ENCODE measurements around the gene CFAP58.

The CFAP58 gene

DNA sequence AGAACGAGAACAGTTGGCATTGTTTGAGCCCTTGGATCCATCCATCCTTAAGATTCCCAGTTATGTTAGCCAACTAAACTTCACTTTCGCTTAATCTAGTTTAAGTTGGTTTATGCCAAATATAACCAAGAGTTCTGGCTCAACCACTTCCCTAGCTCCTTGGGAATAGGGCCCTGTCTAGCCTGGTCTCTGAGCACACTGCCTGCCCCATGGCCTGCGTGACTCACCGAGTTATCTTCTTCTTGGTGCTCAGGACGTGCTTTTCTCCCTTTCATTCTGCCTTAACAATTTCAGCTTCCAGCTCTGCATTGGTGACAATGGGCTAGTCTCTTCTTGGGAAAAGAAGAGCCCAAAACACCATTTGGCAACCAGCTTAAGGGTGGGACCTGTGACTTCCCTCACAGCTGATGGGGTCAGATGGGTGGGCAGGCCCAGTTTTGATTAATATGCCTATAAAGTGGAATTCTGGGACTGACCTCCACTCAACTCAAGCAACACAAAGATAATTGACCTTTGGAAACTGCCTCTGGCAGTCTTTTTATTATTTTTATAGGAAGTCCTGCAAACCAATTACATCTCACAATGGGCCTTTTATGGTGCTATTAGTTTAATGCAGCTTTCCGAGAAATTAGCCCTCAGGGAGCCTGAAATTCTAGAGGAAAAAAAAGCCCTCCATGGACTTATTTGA lies 126.4 kb downstream of the CFAP58 start:
- DNase-seq (ENCODE audit: low read depth): no peak

DNA sequence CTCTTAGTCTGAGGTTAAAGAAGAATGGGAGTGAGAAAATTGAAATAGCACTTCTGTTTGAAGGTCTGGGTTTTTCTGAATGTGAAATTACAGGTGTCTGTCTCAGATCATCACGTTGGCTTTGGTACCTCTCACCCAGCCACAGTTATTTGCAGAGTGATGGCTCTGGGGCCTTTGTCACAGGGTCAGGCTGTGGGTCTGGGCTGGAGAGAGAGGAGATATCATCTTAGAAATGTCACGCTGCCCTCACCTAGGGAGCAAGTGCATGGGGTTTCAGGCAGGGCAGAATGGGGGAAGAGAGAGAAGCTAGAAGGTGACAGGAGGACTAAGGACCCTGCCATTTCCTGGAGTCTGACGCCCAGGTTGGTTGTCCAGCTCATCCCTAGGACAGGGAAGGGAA lies 127.2 kb downstream of the CFAP58 start:
- TF ChIP-seq, protein P1, sequence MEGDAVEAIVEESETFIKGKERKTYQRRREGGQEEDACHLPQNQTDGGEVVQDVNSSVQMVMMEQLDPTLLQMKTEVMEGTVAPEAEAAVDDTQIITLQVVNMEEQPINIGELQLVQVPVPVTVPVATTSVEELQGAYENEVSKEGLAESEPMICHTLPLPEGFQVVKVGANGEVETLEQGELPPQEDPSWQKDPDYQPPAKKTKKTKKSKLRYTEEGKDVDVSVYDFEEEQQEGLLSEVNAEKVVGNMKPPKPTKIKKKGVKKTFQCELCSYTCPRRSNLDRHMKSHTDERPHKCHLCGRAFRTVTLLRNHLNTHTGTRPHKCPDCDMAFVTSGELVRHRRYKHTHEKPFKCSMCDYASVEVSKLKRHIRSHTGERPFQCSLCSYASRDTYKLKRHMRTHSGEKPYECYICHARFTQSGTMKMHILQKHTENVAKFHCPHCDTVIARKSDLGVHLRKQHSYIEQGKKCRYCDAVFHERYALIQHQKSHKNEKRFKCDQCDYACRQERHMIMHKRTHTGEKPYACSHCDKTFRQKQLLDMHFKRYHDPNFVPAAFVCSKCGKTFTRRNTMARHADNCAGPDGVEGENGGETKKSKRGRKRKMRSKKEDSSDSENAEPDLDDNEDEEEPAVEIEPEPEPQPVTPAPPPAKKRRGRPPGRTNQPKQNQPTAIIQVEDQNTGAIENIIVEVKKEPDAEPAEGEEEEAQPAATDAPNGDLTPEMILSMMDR (IDR thresholded peaks at IDR 0.05; ENCODE audit: low read depth, low read length, missing control alignments): no peak
- H3K4me3 ChIP-seq (ENCODE audit: low read depth, low read length): no peak overlapping the region
- DNase-seq (ENCODE audit: low read depth): no peak

More for the DNA sequence above, 126.4 kb downstream of the CFAP58 start:
- TF ChIP-seq, protein P1 (IDR thresholded peaks at IDR 0.05; ENCODE audit: low read depth, low read length, missing control alignments): no peak
- H3K4me3 ChIP-seq (ENCODE audit: low read depth, low read length): no peak overlapping the region

DNA sequence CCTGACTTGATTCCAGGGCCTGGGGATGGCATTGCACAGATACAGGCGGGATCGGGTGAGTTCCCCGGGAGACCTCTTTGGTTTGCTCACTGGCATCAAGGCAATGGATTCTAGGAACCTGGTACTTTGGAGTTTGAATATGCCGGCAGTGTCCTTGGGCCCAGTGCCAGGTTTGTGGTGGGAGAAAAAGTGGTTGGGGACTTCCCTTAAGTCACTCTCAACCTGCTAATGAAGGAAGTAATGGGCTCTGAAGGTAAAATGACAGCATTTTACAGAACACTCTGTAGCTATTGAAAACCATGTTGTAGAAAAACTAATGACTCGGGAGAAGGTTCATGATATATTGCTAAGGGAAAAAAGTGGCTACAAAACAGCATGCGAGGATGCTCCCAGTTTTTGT lies 129.9 kb downstream of the CFAP58 start:
- no peak overlapping the region for H3K4me3 ChIP-seq (ENCODE audit: low read depth, low read length)
- TF ChIP-seq, protein P1 (IDR thresholded peaks at IDR 0.05; ENCODE audit: low read depth, low read length, missing control alignments): no peak
- DNase-seq (ENCODE audit: low read depth): no peak

DNA sequence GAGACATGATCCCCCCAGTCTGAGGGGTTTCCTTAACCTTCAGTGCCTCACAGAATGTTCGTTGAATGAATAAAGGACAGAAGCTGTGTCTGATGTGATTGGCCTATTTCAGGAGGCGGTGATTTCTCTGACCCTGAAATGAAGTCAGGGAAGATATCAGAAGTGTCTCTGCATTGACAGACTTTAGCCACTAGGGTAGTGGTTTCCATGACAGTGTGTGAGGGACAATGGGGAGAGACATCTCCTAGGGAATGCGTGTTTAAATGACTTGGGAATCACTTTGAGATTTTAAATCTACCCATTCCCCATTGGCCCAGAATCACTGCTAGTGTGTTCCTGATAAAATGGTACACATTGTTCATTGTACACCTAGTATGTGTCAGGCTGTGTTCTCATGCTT lies 132.0 kb downstream of the CFAP58 start:
- TF ChIP-seq, protein P1 (IDR thresholded peaks at IDR 0.05; ENCODE audit: low read depth, low read length, missing control alignments): peak; percentile 43
- no peak for DNase-seq (ENCODE audit: low read depth)
- H3K4me3 ChIP-seq (ENCODE audit: low read depth, low read length): no peak overlapping the region

DNA sequence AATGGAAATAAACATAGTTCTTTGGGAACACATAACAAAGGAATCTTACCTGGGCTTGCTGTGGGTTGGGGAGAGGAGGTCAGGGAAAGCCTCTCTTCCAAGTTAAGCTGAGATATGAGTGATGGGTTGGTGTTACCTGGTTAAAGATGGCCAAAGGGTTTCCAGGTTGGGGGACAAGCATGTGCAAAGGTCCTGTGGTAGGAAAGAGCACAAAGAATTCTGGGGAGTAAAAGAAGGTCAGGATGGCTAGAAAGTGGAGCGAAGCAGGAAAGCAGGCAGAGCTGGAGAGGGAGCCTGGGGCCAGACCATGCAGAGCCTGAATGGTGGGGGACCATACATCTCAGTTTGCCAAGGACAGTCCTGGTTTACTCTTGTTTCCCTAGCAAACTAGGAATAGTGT lies 133.2 kb downstream of the CFAP58 start:
- TF ChIP-seq, protein P1 (IDR thresholded peaks at IDR 0.05; ENCODE audit: low read depth, low read length, missing control alignments): no peak
- DNase-seq (ENCODE audit: low read depth): no peak
- H3K4me3 ChIP-seq (ENCODE audit: low read depth, low read length): no peak overlapping the region

DNA sequence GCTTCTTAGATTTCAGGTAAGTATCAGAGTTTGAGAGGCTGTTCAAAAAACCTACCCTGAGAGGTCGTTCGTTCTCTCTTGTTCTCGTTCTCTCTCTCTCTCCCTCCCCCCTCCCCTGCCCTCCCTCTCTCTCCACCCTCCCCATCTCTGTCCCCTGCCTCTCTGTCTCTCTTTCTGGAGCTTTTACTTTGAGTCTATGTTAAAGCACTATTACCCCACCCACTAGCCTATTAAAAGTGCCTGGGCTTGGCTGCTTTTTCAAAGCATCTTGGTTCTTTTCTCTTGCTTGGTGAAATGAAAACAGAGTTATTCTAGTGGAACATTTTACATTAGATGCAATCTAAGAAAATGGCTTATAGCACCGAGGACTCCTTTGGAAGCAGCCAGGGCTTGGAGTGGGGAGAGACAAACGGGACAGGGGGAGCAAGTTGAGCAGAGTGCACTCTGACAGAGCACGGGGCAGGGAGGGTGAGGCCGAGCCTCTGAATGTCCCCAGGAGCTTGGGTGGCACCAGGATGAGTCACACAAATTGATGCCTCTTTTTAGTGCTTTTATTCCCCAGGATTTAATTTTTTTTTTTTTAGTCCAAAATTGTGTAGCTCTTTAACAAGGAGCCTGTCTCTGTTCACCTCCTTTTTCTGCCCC lies 134.3 kb downstream of the CFAP58 start:
- no peak overlapping the region for H3K4me3 ChIP-seq (ENCODE audit: low read depth, low read length)
- no peak for DNase-seq (ENCODE audit: low read depth)
- TF ChIP-seq, protein P1 (IDR thresholded peaks at IDR 0.05; ENCODE audit: low read depth, low read length, missing control alignments): no peak

DNA sequence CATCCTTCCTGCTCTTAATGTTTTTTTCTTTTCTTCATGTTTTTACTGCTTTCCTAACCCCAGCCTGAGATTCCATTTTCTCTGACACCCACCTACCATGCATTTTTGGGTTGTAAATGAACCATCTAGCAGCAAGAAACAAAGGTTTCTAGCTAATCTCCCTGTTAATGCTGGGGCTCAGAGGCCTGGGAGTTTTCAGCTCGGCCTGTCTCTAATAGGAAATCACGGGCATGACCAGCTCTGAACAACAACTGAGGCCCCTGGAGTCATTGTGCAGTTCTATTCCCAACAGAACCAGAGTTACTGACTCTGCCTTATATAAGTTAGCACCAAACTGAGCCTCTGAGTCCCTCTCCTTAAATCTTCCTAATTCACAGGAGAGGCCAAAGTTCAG lies 134.8 kb downstream of the CFAP58 start:
- DNase-seq (ENCODE audit: low read depth): no peak
- H3K4me3 ChIP-seq (ENCODE audit: low read depth, low read length): no peak overlapping the region
- TF ChIP-seq, protein P1 (IDR thresholded peaks at IDR 0.05; ENCODE audit: low read depth, low read length, missing control alignments): no peak
